Iris pigment epithelial cell (primary cell): ENCODE results near the gene CAP1.

Source experiments
- DNase-seq: peaks from one replicate; pipeline ENCODE4 v3.0.0-alpha.2; 2011; ENCODE audit warnings: low read depth

CAP1 gene

DNA sequence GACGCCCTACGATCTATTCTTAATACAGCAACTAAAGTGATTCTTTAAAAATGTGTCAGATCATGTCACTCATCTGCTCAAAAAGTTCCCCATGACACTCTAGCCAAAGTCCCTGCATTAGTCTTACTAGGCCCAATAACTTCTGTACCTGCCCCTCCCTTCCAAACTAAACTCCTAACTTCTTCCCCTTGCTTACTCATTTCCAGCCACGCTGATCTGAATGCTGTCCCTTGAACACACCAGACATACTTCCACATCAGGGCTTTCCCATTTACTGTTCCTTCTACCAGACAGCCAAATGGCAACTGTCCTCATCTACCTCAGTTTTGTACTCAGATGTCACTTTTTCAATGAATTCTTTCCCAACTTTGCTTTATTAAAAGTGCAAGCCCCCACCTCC, 55.3 kb downstream of the CAP1 start:
- DNase-seq, result no peak

DNA sequence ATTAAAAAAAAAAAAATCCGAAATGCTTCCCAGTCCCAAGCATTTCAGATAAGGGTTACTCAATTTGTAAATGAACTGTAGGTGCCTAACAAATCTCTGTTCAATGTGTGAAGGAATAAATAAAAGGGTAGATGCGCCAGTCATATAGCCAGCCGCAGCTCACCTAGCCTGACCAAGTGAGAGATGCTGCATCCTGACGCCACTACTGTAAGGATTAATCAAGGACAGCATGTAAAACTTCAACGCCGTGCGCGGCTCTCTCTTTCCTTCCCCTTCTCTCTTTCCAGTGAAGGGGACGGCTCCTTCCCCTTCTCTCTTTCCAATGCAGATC, 56.1 kb downstream of the CAP1 start:
- DNase-seq, result no peak

DNA sequence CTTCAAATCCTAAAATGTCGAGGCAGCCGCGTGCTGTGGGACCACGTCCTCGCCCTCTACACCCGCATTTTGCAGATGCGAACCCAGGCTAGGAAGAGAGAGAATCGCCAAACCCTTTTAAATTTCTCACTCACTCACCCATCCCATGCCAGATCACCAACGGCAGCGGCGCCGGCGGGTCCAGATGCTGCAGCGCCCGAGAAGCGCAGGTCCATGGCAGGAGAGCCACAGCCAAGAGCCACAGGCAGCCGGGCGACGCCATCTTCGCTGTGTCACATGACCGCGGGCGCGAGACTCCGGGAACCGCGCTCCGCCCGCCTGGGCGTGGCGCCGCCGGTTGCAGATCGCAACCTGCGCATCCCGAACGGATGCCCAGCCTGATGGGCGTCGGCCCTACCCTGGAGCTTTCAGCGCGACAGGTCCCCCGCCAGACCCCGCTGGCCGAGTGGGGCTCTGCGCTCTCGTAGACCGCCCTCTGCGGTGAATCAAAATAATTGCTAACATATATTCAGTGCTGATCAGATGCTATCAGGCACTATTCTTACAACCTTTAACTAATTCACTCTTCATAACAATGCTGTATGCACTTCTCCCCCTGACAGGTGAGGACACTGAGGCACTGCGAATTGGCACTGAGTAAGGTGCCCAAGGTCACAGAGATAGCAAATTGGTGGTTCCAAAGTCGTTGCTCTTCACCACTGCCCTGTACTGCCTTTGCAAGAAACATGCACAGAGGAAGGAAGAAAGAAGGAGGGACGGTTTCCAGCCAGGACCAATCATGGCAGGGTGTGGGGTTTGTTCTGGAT, 56.7 kb downstream of the CAP1 start, which contains the start of gene PPT1:
PPT1 (minus strand) TSS at position 276 of the 806 bp plus-strand sequence; CDS start at position 262, 14 bp downstream.
- peak; percentile 69 for DNase-seq

DNA sequence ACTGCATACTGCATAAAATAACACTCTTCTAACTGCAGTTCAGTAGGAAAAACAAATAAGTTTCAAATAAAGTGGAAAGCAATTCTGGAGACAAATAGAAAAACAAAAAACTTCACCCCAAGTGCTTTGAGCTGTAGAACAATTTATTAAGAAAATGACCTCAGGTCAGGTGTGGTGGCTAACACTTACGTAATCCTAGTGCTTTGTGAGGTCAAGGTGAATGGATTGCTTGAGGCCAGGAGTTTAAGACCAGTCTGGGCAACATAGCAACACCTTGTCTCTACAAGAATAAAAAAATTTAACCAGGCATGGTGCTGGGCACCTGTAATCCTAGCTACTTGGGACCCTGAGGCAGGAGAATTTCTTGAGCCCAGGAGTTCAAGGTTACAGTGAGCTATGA, 61.5 kb downstream of the CAP1 start:
- DNase-seq, result no peak

DNA sequence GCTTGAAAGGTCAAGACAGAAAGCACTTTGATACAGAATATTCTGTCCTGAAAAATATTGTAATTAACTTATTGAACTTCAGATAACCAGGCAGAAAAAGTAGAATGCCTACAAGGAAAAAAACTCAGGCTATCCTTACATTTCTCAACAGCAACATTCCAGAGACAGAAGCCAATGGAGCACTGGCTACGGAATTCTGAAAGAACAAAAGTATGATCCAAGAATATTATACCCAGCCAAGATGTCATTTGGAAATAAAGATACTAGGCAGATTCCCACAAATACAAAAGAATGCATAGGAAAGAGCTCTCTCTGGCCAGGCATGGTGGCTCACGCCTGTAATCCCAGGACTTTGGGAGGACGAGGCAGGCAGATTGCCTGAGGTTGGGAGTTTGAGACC, 62.4 kb downstream of the CAP1 start:
- no peak for DNase-seq

DNA sequence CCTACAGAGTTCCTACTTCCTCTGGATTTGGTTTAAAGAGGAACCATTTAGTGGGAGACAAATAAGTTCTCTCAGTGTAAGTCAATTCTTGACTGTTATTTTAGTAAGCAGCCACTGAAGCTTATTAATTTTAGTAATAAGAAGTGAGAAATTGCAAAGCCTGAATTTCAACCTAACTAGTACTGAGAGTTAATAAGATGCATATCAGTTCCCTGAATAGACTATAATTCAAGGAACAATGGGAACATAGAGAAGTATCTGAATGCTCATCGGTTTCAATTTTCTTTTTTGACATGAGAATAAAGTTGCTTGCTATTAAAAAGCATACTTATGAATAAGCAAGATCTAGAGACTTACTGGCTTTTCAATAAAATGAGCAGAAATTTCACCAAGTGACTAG, 64.5 kb downstream of the CAP1 start:
- no peak for DNase-seq

DNA sequence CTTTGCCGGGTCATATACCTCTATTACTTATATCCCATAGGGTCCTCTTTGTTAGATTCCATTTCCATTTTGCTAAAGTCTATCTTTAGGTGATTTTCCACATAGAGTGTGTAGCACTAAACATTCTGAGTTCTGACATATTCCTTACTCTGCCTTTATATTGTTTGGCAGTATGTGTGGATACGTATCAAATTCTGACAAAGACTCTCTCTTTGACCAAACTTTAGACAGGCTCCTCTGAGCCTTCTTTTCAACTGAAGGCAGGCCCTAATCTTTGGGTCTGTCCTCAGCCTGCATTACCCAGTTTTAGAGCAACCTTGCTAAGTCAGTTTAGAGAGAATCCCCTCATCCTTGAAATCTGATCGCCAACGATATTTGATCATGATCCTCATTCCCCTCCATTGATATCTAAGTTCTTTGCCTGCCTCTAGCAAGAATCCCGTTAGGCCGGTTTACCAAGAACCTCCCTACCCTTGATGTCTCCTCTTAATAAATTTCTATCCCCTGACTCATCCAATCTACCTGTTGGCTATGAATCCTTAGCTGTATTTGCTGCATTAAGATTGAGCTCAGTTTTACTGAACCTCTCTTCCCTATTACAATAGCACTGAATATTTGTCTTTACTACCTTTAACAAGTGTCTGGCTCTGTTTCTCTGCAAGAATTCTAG, 66.9 kb downstream of the CAP1 start:
- DNase-seq, result no peak

DNA sequence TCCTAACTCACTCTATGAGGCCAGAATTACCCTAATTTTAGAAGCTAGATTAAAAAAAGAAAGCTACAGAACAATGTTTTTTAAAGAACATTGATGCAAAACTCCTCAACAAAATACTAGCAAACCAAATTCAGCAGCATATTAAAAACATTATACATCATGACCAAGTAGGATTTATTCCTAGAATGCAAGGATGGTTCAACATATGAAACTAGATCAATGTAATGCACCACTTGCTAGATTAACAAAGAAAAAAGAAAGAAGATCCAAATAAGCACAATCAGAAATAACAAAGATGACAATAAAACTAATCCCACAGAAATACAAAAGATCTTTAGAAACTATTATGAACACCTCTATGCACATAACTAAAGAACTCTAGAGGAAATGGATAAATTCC, 69.9 kb downstream of the CAP1 start:
- no peak for DNase-seq

DNA sequence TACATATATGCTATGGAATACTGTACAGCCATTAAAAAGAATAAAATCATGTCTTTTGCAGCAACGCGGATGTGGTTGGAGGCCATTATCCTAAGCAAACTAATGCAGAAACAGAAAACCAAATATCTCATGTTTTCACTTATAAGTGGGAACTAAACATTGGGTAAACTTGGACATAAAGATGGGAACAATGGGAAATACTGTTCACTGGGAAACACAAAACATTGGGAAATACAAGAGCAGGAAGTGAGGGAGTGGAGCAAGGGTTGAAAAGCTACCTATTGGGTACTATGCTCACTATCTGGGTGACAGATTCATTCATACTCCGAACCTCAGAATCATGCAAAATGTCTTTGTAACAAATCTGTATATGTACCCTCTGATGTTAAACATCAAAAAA, 73.9 kb downstream of the CAP1 start:
- no peak for DNase-seq

DNA sequence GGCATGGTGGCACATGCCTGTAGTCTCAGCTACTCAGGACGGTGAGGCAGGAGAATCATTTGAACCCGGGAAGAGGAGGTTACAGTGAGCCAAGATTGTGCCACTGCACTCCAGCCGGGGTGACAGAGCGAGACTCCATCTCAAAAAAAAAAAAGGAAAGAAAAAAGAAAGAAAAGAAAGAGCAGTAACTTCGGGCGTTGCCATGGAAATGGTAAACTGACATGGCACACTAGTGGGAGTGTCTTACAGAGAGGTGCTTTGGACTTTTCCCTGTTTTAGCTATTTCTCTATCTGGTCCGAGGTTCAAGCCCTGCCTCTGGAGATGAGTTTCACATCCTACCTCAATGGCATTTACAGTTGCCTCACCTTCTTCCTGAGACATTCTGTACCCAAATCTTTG, 79.6 kb downstream of the CAP1 start:
- no peak for DNase-seq
